Neural progenitor cell (in vitro differentiated cells): Measurements from ENCODE around the gene CRK. TPM values are rescaled to one million over a fixed set of nuclear protein-coding genes. Genes with fewer than 3 reads are reported as not detected.

Source experiments
- DNase-seq: peaks from one replicate; pipeline ENCODE4 v3.0.0-alpha.2; 2016; ENCODE audit warnings: low spot score
- H2AFZ ChIP-seq: fragments of 200-600 bp; sonication (generic); replicated peaks from 2 replicates; pipeline ENCODE4 v1.6.1; 2016; ENCODE audit warnings: antibody characterized with exemption
- H3F3A ChIP-seq: fragments of 200-600 bp; sonication (generic); 2 replicates; pipeline ENCODE4 v1.6.1; 2016; ENCODE audit warnings: antibody characterized with exemption, low read depth
- H3K27ac ChIP-seq: fragments of 200-600 bp; sonication (generic); 2 replicates; pipeline ENCODE4 v1.5.1; 2016; ENCODE audit warnings: mild to moderate bottlenecking
- H3K27me3 ChIP-seq: fragments of 200-600 bp; sonication (generic); 2 replicates; pipeline ENCODE4 v1.6.1; 2016; ENCODE audit warnings: mild to moderate bottlenecking, moderate library complexity
- H3K36me3 ChIP-seq: fragments of 200-600 bp; sonication (generic); 2 replicates; pipeline ENCODE4 v1.5.1; 2016
- H3K4me1 ChIP-seq: fragments of 200-600 bp; sonication (generic); 2 replicates; pipeline ENCODE4 v1.6.1; 2016; ENCODE audit warnings: mixed run types
- H3K4me2 ChIP-seq: fragments of 200-600 bp; sonication (generic); 2 replicates; pipeline ENCODE4 v1.6.1; 2016
- H3K4me3 ChIP-seq: fragments of 200-600 bp; sonication (generic); 2 replicates; pipeline ENCODE4 v1.5.1; 2016
- H3K79me2 ChIP-seq: fragments of 200-600 bp; sonication (generic); 2 replicates; pipeline ENCODE4 v1.6.1; 2016; ENCODE audit warnings: low read depth
- H3K9ac ChIP-seq: fragments of 200-600 bp; sonication (generic); 2 replicates; pipeline ENCODE4 v1.6.1; 2016
- H3K9me3 ChIP-seq: fragments of 200-600 bp; sonication (generic); 2 replicates; pipeline ENCODE4 v1.5.1; 2016; ENCODE audit warnings: low read depth
- H4K20me1 ChIP-seq: fragments of 200-600 bp; sonication (generic); 2 replicates; pipeline ENCODE4 v1.6.1; 2016; ENCODE audit warnings: low read depth
- H3K27ac Mint-ChIP-seq: 3 replicates; pipeline ENCODE4 v1.8.0; 2021; ENCODE audit warnings: mixed read lengths
- H3K27me3 Mint-ChIP-seq: 2 replicates; pipeline ENCODE4 v1.8.0; 2022; ENCODE audit warnings: low read depth, mild to moderate bottlenecking, inconsistent platforms, moderate library complexity, mixed read lengths; ENCODE audit not compliant: insufficient read depth
- H3K36me3 Mint-ChIP-seq: 3 replicates; pipeline ENCODE4 v1.8.0; 2021; ENCODE audit warnings: mixed read lengths
- H3K4me1 Mint-ChIP-seq: 3 replicates; pipeline ENCODE4 v1.8.0; 2021; ENCODE audit warnings: mixed read lengths
- H3K4me3 Mint-ChIP-seq: 3 replicates; pipeline ENCODE4 v1.8.0; 2021; ENCODE audit warnings: mild to moderate bottlenecking, moderate library complexity, mixed read lengths
- H3K9me3 Mint-ChIP-seq: 3 replicates; pipeline ENCODE4 v1.8.0; 2020; ENCODE audit warnings: mixed read lengths
- CTCF ChIP-seq: fragments of 200-600 bp; sonication (generic); IDR thresholded peaks from 2 replicates; pipeline ENCODE4 v1.5.1; 2017; ENCODE audit warnings: antibody characterized with exemption, mild to moderate bottlenecking
- EZH2 ChIP-seq: fragments of 200-600 bp; sonication (generic); IDR thresholded peaks from 2 replicates; pipeline ENCODE4 v1.6.1; 2017; ENCODE audit warnings: antibody characterized with exemption, mild to moderate bottlenecking, moderate library complexity
- EZH2phosphoT487 ChIP-seq: fragments of 200-600 bp; sonication (generic); IDR thresholded peaks from 2 replicates; pipeline ENCODE4 v1.6.1; 2017; ENCODE audit warnings: antibody characterized with exemption
- total RNA-seq: library from RNA; depleted of rRNA; stranded (reverse); fragments of >200 nt; gene quantifications from 2 replicates; pipeline ENCODE4 v1.2.3, GENCODE V29; 2015; ENCODE audit warnings: low replicate concordance

Gene CRK
- total RNA-seq, 1 donor from 2014 or later, result 59.6 TPM

DNA sequence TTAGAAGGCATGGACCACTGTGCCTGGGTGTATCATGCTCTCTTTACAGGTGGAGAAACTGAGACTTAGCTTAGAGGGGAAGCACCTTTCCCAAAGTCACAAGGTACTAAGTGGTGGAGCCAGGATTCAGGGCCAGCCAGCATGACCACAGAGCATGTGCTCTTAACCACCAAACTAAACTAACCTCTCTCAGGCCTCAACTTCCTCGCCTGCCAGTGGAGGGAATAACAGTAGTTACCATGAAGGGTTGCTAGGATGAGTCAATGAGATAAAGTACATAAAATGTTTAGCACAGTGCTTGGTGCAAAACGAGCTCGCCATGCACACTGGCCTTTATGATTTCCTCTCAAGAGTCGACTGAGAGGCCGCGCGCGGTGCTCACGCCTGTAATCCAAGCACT, 42.8 kb upstream of the CRK start:
- Histone ChIP-seq H3K79me2 (no peaks in the 10 kb centered on the region), H3K9me3 (no peaks in the 10 kb centered on the region), H3K4me2 (no peak overlapping the region), H3K9ac (no peak overlapping the region), H3F3A (no peaks in the 10 kb centered on the region), H3K4me1 (no peaks in the 10 kb centered on the region), H3K4me3 (no peak overlapping the region), H3K36me3 (no peaks in the 10 kb centered on the region), H3K27me3 (no peaks in the 10 kb centered on the region), H3K27ac (no peak overlapping the region), H4K20me1 (no peaks in the 10 kb centered on the region), H2AFZ (no peak overlapping the region)
- no peak overlapping the region for H3K4me3 Mint-ChIP-seq
- H3K4me1 Mint-ChIP-seq, result peaks cover 5% of the 10 kb centered on the region
- TF ChIP-seq EZH2phosphoT487 (no peak), EZH2 (no peak), CTCF (no peak)
- no peaks in the 10 kb centered on the region for H3K9me3 Mint-ChIP-seq
- no peaks in the 10 kb centered on the region for H3K36me3 Mint-ChIP-seq
- H3K27me3 Mint-ChIP-seq, result peaks cover 3% of the 10 kb centered on the region
- H3K27ac Mint-ChIP-seq, result no peak overlapping the region
- no peak for DNase-seq

DNA sequence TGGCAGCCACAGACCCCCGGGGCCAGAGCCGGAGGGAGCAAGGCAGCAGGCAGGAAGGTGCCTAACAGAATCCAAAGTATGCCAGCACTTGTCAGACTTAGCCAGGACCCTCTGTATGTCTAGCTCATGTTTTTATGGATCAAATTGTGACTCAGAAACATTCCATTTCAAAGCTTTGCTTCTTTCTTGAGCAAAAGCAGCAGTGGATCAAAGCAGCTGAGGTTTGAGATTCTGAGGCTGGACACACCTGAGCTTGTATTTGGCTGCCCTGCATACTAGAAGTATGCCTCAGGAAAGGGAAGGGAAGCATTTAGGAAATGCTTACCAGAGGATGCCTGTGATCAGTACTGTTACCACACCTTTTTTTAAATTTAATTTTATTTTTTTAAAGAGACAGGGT, 42.2 kb upstream of the CRK start:
- TF ChIP-seq EZH2phosphoT487 (no peak), CTCF (no peak), EZH2 (no peak)
- no peak overlapping the region for H3K9ac ChIP-seq

DNA sequence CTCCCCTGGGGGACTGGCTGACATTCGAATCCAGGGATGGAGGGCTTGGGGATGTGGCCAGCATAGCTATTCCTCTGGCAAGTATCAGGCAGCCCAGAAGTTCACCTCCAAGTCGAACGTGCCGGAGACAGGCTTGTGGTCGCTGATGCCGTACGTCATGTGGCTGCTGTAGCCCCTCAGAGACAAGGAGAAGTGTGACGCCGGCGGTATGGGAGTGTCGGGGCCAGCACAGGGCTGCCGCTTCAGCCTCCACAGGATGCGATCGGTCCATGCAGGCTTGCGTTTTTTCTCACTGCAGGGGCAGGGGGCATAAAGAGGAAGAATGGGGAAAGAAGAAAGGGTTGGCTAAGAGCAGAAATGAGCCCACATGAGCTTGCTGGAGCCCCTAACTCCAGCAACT, 41.8 kb upstream of the CRK start:
- Histone ChIP-seq H2AFZ (no peak overlapping the region), H3K9ac (no peak overlapping the region), H3K36me3 (no peaks in the 10 kb centered on the region), H3K4me3 (no peak overlapping the region), H3F3A (no peaks in the 10 kb centered on the region), H4K20me1 (no peaks in the 10 kb centered on the region), H3K79me2 (no peaks in the 10 kb centered on the region), H3K27me3 (no peaks in the 10 kb centered on the region), H3K9me3 (no peaks in the 10 kb centered on the region), H3K27ac (no peak overlapping the region), H3K4me1 (peaks cover 2% of the 10 kb centered on the region), H3K4me2 (no peak overlapping the region)
- Mint-ChIP-seq H3K27me3 (peaks cover 6% of the 10 kb centered on the region), H3K9me3 (no peaks in the 10 kb centered on the region), H3K4me3 (no peak overlapping the region), H3K27ac (no peak overlapping the region), H3K36me3 (no peaks in the 10 kb centered on the region), H3K4me1 (peaks cover 10% of the 10 kb centered on the region)
- no peak for DNase-seq
- TF ChIP-seq CTCF (no peak), EZH2 (no peak), EZH2phosphoT487 (no peak)

More for the DNA sequence above, 42.2 kb upstream of the CRK start:
- Mint-ChIP-seq H3K27ac (no peak overlapping the region), H3K27me3 (peaks cover 6% of the 10 kb centered on the region), H3K9me3 (no peaks in the 10 kb centered on the region), H3K4me3 (no peak overlapping the region), H3K36me3 (no peaks in the 10 kb centered on the region), H3K4me1 (peaks cover 8% of the 10 kb centered on the region)
- Histone ChIP-seq H2AFZ (no peak overlapping the region), H3K4me1 (no peaks in the 10 kb centered on the region), H3K36me3 (no peaks in the 10 kb centered on the region), H3K27me3 (no peaks in the 10 kb centered on the region), H3K4me2 (no peak overlapping the region), H3K9me3 (no peaks in the 10 kb centered on the region), H3K27ac (no peak overlapping the region), H4K20me1 (no peaks in the 10 kb centered on the region), H3K79me2 (no peaks in the 10 kb centered on the region), H3F3A (no peaks in the 10 kb centered on the region), H3K4me3 (no peak overlapping the region)
- DNase-seq, result no peak

DNA sequence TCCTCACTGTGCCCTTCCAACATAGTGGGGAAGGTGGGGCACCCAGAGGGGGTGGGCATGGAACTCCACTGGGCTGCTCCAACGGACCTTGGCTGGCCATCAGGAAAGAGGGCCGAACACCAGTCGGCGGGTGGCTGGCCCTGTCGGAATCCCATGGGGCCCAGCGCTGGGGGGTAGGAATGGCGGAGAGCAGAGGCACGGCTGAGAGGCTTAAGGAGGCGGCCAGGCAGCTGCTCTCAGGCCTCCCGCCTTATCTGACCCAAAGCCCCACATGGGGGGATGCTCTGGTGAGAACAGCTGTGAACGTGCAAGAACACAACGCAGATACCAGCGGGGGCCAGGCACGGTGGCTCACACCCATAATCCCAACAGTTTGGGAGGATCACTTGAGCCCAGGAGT, 40.8 kb upstream of the CRK start:
- no peak overlapping the region for H3K27ac Mint-ChIP-seq
- peaks cover 6% of the 10 kb centered on the region for H3K27me3 Mint-ChIP-seq
- Histone ChIP-seq H3F3A (peaks cover 6% of the 10 kb centered on the region), H3K27ac (no peak overlapping the region), H3K9ac (no peak overlapping the region), H2AFZ (no peak overlapping the region), H3K4me1 (peaks cover 8% of the 10 kb centered on the region), H3K4me3 (no peak overlapping the region), H3K79me2 (no peaks in the 10 kb centered on the region), H3K9me3 (no peaks in the 10 kb centered on the region), H3K36me3 (no peaks in the 10 kb centered on the region), H3K4me2 (no peak overlapping the region), H3K27me3 (peaks cover 6% of the 10 kb centered on the region), H4K20me1 (no peaks in the 10 kb centered on the region)
- H3K9me3 Mint-ChIP-seq, result no peaks in the 10 kb centered on the region
- H3K4me3 Mint-ChIP-seq, result no peak overlapping the region
- no peaks in the 10 kb centered on the region for H3K36me3 Mint-ChIP-seq
- TF ChIP-seq CTCF (no peak), EZH2phosphoT487 (no peak), EZH2 (no peak)
- no peak for DNase-seq
- H3K4me1 Mint-ChIP-seq, result peaks cover 14% of the 10 kb centered on the region
